Measurements from ENCODE around the gene SYT11.

GRCh38 chr1:155911156-155912055, 52.0 kb downstream of the SYT11 start, which contains the start of gene RIT1:
- peak; percentile 6; the same call in 1 of the 2 replicates for TF ChIP-seq CTCF (IDR thresholded peaks at IDR 0.05; ENCODE audit: low read length)
- TF ChIP-seq EZH2 (optimal IDR thresholded peaks at IDR 0.05; ENCODE audit: low read depth, low read length), result no peak
- TF ChIP-seq EZH2phosphoT487 (IDR thresholded peaks at IDR 0.05; ENCODE audit: low read length), result no peak
